H9 (cell line): ENCODE data around the gene MKRN1. TPM values are rescaled to one million over a fixed set of nuclear protein-coding genes. Genes with fewer than 3 reads are reported as not detected.

Source experiments
- DNase-seq: peaks from one replicate; pipeline ENCODE4 v3.0.0-alpha.2; 2017
- H2AFZ ChIP-seq: one replicate; pipeline ENCODE4 v1.6.1; 2013; ENCODE audit warnings: mild to moderate bottlenecking, low read length, control low read depth, moderate library complexity
- H2AK5ac ChIP-seq: 2 replicates; pipeline ENCODE4 v1.6.1; 2013; ENCODE audit warnings: low read length, control low read depth, mixed read lengths; ENCODE audit not compliant: insufficient read length
- H2BK120ac ChIP-seq: one replicate; pipeline ENCODE4 v1.6.1; 2013; ENCODE audit warnings: low read depth, mild to moderate bottlenecking, low read length, control low read depth, inconsistent platforms; ENCODE audit not compliant: poor library complexity, severe bottlenecking
- H2BK12ac ChIP-seq: 2 replicates; pipeline ENCODE4 v1.6.1; 2013; ENCODE audit warnings: low read length, control low read depth, mixed read lengths, low read depth; ENCODE audit not compliant: insufficient read length
- H2BK15ac ChIP-seq: 2 replicates; pipeline ENCODE4 v1.6.1; 2013; ENCODE audit warnings: low read depth, low read length, control low read depth
- H2BK20ac ChIP-seq: one replicate; pipeline ENCODE4 v1.6.1; 2013; ENCODE audit warnings: low read depth, mild to moderate bottlenecking, low read length, control low read depth, inconsistent platforms; ENCODE audit not compliant: poor library complexity, severe bottlenecking
- H2BK5ac ChIP-seq: 2 replicates; pipeline ENCODE4 v1.6.1; 2013; ENCODE audit warnings: low read length, control low read depth, mixed read lengths; ENCODE audit not compliant: insufficient read length
- H3K14ac ChIP-seq: 2 replicates; pipeline ENCODE4 v1.6.1; 2013; ENCODE audit warnings: low read length, control low read depth; ENCODE audit not compliant: insufficient read depth
- H3K18ac ChIP-seq: 2 replicates; pipeline ENCODE4 v1.6.1; 2013; ENCODE audit warnings: low read depth, mild to moderate bottlenecking, mixed read lengths, low read length, control low read depth; ENCODE audit not compliant: insufficient read length
- H3K23ac ChIP-seq: 2 replicates; pipeline ENCODE4 v1.6.1; 2013; ENCODE audit warnings: low read length, control low read depth, mixed read lengths, low read depth; ENCODE audit not compliant: insufficient read length
- H3K23me2 ChIP-seq: 2 replicates; pipeline ENCODE4 v1.6.1; 2013; ENCODE audit warnings: low read depth, mild to moderate bottlenecking, mixed read lengths, low read length, control low read depth; ENCODE audit not compliant: insufficient read length, poor library complexity, severe bottlenecking
- H3K27ac ChIP-seq: 2 replicates; pipeline ENCODE4 v1.5.1; 2013; ENCODE audit warnings: low read length, control low read depth, mixed read lengths, low read depth; ENCODE audit not compliant: insufficient read length
- H3K27me3 ChIP-seq: 2 replicates; pipeline ENCODE4 v1.6.1; 2013; ENCODE audit warnings: low read length, control low read depth, inconsistent platforms; ENCODE audit not compliant: insufficient read depth
- H3K4ac ChIP-seq: 2 replicates; pipeline ENCODE4 v1.6.1; 2013; ENCODE audit warnings: low read depth, mild to moderate bottlenecking, control low read depth, inconsistent platforms, low read length, moderate library complexity
- H3K4me1 ChIP-seq: 2 replicates; pipeline ENCODE4 v1.6.1; 2013; ENCODE audit warnings: low read length, control low read depth, inconsistent platforms; ENCODE audit not compliant: insufficient read depth
- H3K4me2 ChIP-seq: 2 replicates; pipeline ENCODE4 v1.6.1; 2013; ENCODE audit warnings: low read length, control low read depth, mixed read lengths; ENCODE audit not compliant: insufficient read length, insufficient read depth
- H3K56ac ChIP-seq: 2 replicates; pipeline ENCODE4 v1.6.1; 2013; ENCODE audit warnings: low read depth, mild to moderate bottlenecking, mixed read lengths, low read length, control low read depth; ENCODE audit not compliant: insufficient read length
- H3K79me1 ChIP-seq: 2 replicates; pipeline ENCODE4 v1.6.1; 2013; ENCODE audit warnings: low read depth, mild to moderate bottlenecking, moderate library complexity, low read length, control low read depth, inconsistent platforms; ENCODE audit not compliant: insufficient read depth, poor library complexity, severe bottlenecking
- H3K79me2 ChIP-seq: 2 replicates; pipeline ENCODE4 v1.6.1; 2013; ENCODE audit warnings: low read length, control low read depth, inconsistent platforms; ENCODE audit not compliant: insufficient read depth
- H3K9ac ChIP-seq: 2 replicates; pipeline ENCODE4 v1.6.1; 2013; ENCODE audit warnings: low read length, control low read depth, mixed read lengths; ENCODE audit not compliant: insufficient read length; ENCODE audit errors: extremely low read depth
- H3K9me3 ChIP-seq: one replicate; pipeline ENCODE4 v1.6.1; 2013; ENCODE audit warnings: low read depth, low read length, inconsistent platforms; ENCODE audit not compliant: control insufficient read depth
- H3T11ph ChIP-seq: one replicate; pipeline ENCODE4 v1.6.1; 2013; ENCODE audit warnings: mild to moderate bottlenecking, low read length, control low read depth, inconsistent platforms
- H4K20me1 ChIP-seq: one replicate; pipeline ENCODE4 v1.6.1; 2013; ENCODE audit not compliant: control insufficient read depth, insufficient read length, insufficient read depth
- H4K5ac ChIP-seq: 2 replicates; pipeline ENCODE4 v1.6.1; 2013; ENCODE audit warnings: low read depth, mild to moderate bottlenecking, mixed read lengths, low read length, control low read depth; ENCODE audit not compliant: insufficient read length
- H4K8ac ChIP-seq: replicated peaks from 2 replicates; pipeline ENCODE4 v1.6.1; 2013; ENCODE audit warnings: low read length, control low read depth, mixed read lengths, low read depth; ENCODE audit not compliant: insufficient read length
- H4K91ac ChIP-seq: 2 replicates; pipeline ENCODE4 v1.6.1; 2013; ENCODE audit warnings: low read depth, mild to moderate bottlenecking, moderate library complexity, mixed read lengths, low read length, control low read depth; ENCODE audit not compliant: insufficient read length
- H3K27ac Mint-ChIP-seq, 3 experiments: 2 replicates in 2 of 3; 3 replicates in 1 of 3; pipeline ENCODE4 v1.8.0; 2020 to 2021; ENCODE audit warnings: mixed read lengths in 3 of 3, mild to moderate bottlenecking in 1 of 3, moderate library complexity in 1 of 3
- H3K27me3 Mint-ChIP-seq: 2 replicates; pipeline ENCODE4 v1.8.0; 2021; ENCODE audit warnings: low read depth, mild to moderate bottlenecking, moderate library complexity, mixed read lengths
- H3K36me3 Mint-ChIP-seq, 3 experiments: 2 replicates in 2 of 3; 3 replicates in 1 of 3; pipeline ENCODE4 v1.8.0; 2020 to 2021; ENCODE audit warnings: low read depth in 3 of 3, mixed read lengths in 3 of 3; ENCODE audit not compliant: insufficient read depth in 1 of 3
- H3K4me1 Mint-ChIP-seq, 2 experiments: 2 replicates each; pipeline ENCODE4 v1.8.0; 2020; ENCODE audit warnings: mixed read lengths in 2 of 2
- H3K4me3 Mint-ChIP-seq, 2 experiments: 2 replicates in 1 of 2; 3 replicates in 1 of 2; pipeline ENCODE4 v1.8.0; 2020 to 2021; ENCODE audit warnings: mild to moderate bottlenecking in 2 of 2, mixed read lengths in 2 of 2, moderate library complexity in 1 of 2
- H3K9me3 Mint-ChIP-seq, 2 experiments: 2 replicates in 1 of 2; 3 replicates in 1 of 2; pipeline ENCODE4 v1.8.0; 2020; ENCODE audit warnings: mild to moderate bottlenecking in 2 of 2, mixed read lengths in 2 of 2, moderate library complexity in 1 of 2
- CTCF ChIP-seq: fragments of 200-600 bp; sonication (generic); conservative IDR thresholded peaks from 3 replicates; pipeline ENCODE4 v1.8.0; 2021; ENCODE audit warnings: antibody characterized with exemption, mild to moderate bottlenecking
- WGBS: extraction: QIAGEN DNeasy Blood & Tissue Kit; methylation state at CpG from one replicate; pipeline ENCODE4 v1.1.7; 2013; ENCODE audit warnings: missing lambda C conversion rate, low lambda C conversion rate, mixed read lengths; ENCODE audit not compliant: insufficient read length; ENCODE audit errors: extremely low coverage; 5-methylcytosine and 5-hydroxymethylcytosine counted together
- total RNA-seq: library from RNA; stranded (reverse); gene quantifications from 2 replicates; pipeline ENCODE4 v1.2.1, GENCODE V29; 2021

MKRN1 gene
- total RNA-seq, 1 experiment from 2014 or later = 106 TPM

DNA sequence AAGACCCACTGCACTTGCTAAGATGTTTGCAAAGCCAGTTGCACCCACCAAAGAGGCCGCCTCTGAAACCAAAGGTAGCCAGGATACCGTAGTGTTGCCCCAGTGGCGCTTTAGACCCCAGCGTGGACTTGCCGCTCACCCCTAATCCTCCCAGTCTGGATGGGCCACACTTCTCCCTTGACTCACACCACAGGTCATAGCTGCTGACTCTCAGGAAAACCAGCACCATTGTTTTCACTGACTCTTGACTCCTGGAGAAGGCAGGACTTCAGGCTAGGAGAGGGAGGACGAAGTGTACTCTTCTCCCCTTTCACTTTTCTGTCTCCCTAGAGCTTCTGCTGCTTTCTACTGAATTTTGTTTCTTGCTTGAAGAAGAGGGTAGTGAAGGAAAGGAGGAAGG, 53.2 kb downstream of the MKRN1 start:
- Histone ChIP-seq H2AFZ (no peak overlapping the region), H2BK15ac (no peak overlapping the region; the same call in 1 of the 2 replicates), H3T11ph (no peak overlapping the region), H4K8ac (no peak overlapping the region), H3K4me2 (no peak overlapping the region), H3K79me2 (no peaks in the 10 kb centered on the region), H4K91ac (no peak overlapping the region), H3K27me3 (no peaks in the 10 kb centered on the region), H3K9ac (no peak overlapping the region), H3K79me1 (no peaks in the 10 kb centered on the region), H3K23ac (no peak overlapping the region), H3K56ac (no peak overlapping the region), H3K23me2 (no peaks in the 10 kb centered on the region), H3K14ac (no peak overlapping the region), H2BK120ac (no peak overlapping the region), H3K18ac (no peak overlapping the region), H4K5ac (no peak overlapping the region), H2AK5ac (no peak overlapping the region), H3K9me3 (no peaks in the 10 kb centered on the region), H3K4ac (no peak overlapping the region), H4K20me1 (peaks cover 3% of the 10 kb centered on the region), H2BK5ac (no peak overlapping the region), H3K4me1 (no peaks in the 10 kb centered on the region), H2BK12ac (no peak overlapping the region), H2BK20ac (no peak overlapping the region), H3K27ac (no peak overlapping the region)
- Mint-ChIP-seq H3K36me3 (peaks cover 3 to 29% (median 9%) of the 10 kb centered on the region in 3 experiments; a peak in 6 of 7 replicates), H3K27me3 (no peaks in the 10 kb centered on the region), H3K4me1 (no peaks in the 10 kb centered on the region), H3K4me3 (no peak overlapping the region), H3K27ac (peak overlapping the region; percentile 1 to 73 (median 22); a peak in 3 of 7 replicates), H3K9me3 (peaks cover 3% of the 10 kb centered on the region in 2 experiments; a peak in 4 of 5 replicates)
- WGBS = no CpG with 5 or more reads among the region's 6 CpGs
- TF ChIP-seq CTCF = no peak
- DNase-seq = no peak
